ENCODE results near the gene SKOR2.

Gene SKOR2, protein sequence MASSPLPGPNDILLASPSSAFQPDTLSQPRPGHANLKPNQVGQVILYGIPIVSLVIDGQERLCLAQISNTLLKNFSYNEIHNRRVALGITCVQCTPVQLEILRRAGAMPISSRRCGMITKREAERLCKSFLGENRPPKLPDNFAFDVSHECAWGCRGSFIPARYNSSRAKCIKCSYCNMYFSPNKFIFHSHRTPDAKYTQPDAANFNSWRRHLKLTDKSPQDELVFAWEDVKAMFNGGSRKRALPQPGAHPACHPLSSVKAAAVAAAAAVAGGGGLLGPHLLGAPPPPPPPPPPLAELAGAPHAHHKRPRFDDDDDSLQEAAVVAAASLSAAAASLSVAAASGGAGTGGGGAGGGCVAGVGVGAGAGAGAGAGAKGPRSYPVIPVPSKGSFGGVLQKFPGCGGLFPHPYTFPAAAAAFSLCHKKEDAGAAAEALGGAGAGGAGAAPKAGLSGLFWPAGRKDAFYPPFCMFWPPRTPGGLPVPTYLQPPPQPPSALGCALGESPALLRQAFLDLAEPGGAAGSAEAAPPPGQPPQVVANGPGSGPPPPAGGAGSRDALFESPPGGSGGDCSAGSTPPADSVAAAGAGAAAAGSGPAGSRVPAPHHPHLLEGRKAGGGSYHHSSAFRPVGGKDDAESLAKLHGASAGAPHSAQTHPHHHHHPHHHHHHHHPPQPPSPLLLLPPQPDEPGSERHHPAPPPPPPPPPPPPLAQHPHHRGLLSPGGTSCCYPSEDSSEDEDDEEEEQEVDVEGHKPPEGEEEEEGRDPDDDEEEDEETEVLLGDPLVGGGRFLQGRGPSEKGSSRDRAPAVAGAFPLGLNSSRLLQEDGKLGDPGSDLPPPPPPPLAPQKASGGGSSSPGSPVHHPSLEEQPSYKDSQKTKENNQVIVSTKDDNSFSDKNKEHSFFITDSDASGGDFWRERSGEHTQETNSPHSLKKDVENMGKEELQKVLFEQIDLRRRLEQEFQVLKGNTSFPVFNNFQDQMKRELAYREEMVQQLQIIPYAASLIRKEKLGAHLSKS

DNA sequence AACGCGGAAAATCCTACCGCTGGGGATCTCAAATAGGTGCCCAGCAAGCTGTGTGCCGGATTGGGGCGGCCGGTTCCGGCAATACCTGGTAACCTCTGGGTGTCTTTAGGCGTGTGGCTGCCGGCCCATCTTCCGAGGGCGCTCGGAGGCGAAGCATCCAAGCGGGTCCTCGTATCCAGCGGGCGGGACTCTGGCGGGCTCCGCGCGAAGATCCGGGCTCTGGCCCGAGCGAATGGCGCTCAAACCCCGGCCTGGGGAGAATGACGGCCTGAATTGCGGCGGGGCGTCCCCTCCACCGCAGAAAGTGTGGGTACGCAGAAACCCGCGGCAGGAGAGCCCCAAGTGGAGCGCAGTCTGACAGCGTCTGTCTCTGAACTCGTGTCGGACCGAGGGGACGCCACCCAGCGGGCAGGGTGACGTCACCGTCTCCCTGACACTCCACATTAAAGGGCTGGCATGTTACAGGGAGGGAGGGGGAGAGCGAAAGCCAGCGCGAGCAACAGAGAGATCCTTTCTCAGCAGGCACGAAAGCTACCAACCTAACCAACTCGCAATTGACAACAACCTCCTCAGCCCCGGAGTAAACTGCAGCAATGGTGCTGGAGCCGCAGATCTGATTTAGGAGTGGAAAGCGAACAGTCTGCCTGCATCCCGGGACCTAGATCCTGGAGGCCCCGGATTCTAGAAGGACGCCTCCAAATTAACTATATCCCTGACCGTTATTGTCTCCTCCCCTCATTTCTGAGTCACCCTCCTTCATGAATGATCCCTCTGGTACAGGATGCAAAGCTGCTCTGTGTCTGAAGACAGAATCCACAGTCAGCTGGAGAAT is at the start of gene SKOR2:
Gene SKOR2 (minus strand): TSS at position 372 of the 832 bp plus-strand sequence. CDS start 2,477 bp downstream, outside the sequence.
- no peak for DNase-seq (ENCODE audit: low read depth)

DNA sequence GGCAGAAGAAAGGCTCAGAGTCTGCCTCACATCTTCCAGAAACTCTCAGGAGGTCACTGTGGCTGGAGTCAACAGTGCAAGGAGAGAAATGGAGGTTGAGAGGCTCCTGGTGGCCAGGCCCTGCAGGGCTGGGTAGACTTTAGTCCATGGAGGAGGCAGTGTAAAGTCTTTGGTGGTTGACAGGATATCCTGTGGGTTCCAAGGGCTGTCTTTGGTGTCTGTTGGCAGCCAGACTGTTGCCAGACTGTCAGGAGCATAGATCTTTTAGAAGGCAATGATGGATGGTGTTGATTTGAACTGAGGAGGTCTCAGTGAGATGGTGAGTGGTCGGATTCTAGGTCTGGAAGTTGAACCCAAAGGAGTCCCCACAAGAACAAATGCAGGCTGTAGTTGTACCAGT is 45.0 kb upstream of the SKOR2 start:
- DNase-seq (ENCODE audit: low read depth) = no peak

- DNase-seq (ENCODE audit: low read depth) = no peak
These were observed 43.3 kb upstream of the SKOR2 start for GRCh38 chr18:47294801-47295200.

GRCh38 chr18:47288741-47289140 is 37.3 kb upstream of the SKOR2 start:
- no peak for DNase-seq (ENCODE audit: low read depth)

DNA sequence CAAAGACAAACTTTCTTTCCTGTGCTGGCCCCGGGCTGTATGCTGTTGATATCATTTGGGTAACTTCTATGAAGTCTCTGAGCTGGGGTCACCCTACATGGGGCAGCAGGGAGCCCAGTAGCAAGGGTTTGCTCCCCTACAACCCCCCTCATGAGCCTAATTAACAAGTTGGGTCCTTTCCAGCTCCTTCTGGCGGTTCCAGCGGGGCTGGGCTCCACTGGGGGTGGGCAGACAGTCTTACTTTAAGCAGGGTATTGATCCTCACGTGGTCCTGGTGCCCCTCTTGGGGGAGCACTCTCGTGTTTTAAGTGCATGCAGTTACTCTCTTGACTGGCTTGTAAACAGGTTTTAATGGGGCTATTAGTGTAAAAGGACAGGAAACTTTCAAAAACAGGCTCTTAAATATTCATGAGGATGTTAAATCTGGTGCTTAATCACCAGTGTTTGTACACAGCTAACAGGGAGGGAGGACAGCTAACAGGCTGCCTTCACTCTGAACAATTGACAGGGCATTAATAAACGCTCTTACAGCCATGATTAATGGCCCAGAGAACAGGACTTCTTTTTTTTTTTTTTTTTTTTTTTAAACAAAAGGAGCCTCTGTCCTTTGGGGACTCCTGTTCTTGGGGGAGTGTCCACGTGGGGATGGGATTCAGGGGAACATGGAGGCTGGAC is 36.6 kb upstream of the SKOR2 start:
- DNase-seq (ENCODE audit: low read depth) = no peak

DNA sequence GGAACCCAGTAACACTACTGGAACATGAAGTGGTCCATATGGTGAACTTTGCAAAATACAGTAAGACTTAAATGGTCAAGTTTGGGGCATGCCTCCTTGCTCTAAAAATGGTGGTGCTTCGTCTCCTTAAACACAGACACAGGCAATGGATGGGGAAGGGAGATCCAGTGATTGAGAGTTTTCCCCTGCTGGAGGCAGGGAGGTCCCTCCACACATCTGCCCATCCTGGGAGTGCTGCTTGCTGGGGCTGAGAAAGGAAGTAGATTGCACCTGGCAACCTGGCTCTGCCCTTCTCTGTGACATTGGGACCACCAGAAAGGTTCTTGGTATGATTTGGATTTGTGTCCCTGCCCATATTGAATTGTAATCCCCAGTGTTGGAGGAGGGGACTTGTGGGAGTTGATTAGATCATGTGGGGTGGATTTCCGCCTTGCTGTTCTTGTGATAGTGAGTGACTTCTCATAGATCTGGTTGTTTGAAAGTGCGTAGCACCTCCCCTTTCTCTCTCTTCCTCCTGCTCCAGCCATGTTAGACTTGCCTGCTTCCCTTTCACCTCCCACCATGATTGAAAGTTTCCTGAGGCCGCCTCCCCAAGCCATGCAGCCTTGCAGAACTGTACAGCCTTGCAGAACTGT is 35.4 kb upstream of the SKOR2 start:
- DNase-seq (ENCODE audit: low read depth) = no peak

- DNase-seq (ENCODE audit: low read depth) = no peak
These were observed 34.0 kb upstream of the SKOR2 start for GRCh38 chr18:47285456-47285855.

DNA sequence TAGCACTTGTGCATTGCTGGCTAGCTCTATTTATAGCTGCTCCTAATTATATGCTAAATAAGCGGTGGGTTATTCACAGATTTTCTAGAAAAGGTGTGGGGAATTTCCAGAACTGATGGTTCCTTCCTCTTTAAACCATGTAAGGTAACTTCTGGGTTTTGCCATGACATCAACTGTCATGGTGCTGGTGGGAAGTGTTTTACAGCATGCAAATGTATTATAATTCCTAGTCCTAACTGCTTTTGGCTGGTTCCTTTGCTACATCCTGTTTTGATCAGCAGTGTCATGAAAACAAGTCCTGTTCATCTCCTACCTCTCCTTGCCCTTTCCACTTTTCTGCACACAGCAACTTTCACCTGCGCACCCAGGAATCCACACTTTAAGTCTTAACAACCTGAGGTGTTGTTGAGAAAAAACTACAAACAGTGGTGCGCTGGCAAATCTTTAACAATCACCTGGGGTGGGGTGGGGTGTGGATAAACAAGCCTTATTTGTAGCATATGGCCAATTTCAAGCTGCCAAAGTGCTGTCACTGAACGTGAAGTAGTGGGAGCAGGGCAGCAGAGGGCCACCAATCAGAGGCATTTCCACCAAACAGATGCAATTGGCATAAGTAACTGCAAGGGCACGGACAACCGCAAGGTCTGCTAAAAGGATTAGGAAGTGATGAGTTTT is 33.4 kb upstream of the SKOR2 start:
- no peak for DNase-seq (ENCODE audit: low read depth)

- DNase-seq (ENCODE audit: low read depth) = no peak
These were observed 32.0 kb upstream of the SKOR2 start for GRCh38 chr18:47283476-47283875.

DNA sequence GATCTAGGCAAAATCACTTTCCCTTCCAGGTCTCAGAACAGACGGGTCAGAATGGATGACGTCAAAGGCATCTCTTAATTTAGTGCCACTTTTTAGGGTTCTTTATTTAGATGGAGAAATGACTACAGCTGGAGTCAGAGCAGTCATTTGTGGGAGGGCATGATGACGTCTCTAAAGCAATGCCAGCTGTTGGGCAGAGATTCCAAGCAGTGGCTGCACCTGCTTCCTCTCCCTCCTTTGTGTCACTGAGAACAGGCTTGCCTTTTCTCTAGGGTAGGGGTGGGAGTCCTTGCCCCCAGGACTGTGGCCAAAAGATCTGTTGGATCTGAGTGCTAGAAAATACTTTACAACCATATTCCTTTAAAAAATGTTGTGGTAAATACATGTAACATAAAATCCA is 28.7 kb upstream of the SKOR2 start:
- DNase-seq (ENCODE audit: low read depth) = no peak

DNA sequence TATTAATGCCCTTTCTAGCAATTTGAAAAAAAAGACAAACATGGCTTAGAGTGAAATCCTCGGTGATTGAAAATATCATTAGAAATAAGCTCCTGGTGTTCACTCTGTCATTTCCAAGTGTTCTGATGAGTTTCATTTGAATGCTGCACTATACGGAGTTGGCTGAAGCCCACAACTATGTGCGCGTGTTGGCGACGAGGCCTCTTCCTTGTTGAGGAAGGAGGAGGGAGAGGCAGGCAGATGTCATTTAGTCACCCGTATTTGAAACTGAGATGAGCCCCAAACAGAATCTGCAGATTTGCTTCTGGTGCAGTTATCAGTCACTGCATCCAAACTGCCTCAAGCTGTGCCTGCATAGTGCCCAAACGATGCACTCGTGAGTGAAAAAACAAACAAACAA is 23.5 kb upstream of the SKOR2 start:
- no peak for DNase-seq (ENCODE audit: low read depth)

DNA sequence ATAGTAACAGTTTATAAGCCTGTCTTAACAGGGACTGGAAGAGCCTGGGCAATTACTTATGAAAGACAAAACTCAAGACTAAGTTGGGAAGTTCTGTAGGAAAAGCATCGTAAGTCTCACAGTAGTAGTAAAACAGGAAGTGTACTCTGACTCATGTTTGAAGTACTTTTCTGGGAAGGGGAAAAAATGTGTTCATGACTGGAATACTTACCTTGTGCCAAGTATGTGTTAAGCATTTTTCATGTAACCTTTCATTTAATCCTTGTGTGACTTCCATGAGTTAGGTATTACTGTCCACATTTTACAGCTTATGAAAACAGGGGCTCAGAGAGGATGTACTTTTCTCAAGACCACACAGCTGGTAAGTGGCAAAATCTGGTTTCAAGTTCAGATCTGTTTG is 13.7 kb upstream of the SKOR2 start:
- no peak for DNase-seq (ENCODE audit: low read depth)

- no peak for DNase-seq (ENCODE audit: low read depth)
These were observed 12.8 kb upstream of the SKOR2 start for GRCh38 chr18:47264308-47264700.

GRCh38 chr18:47263430-47264307 is 12.2 kb upstream of the SKOR2 start:
- no peak for DNase-seq (ENCODE audit: low read depth)

DNA sequence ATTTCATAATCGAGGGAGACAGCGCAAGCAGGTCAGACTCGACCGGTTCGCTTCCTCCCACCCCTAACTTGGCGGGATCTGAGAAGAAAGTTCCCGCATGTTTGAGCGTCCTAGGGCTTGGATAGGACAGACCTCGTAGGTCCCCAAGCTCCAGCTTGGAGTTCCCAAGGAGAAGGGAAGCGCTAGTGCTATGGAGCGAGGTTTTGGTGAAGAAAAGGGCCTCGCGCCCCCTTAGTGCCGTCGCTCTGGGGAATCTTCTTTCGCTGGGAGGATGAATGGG is 11.6 kb upstream of the SKOR2 start:
- DNase-seq (ENCODE audit: low read depth) = no peak

GRCh38 chr18:47262301-47263149 is 11.1 kb upstream of the SKOR2 start:
- DNase-seq (ENCODE audit: low read depth) = no peak

- no peak for DNase-seq (ENCODE audit: low read depth)
These were observed 10.4 kb upstream of the SKOR2 start for GRCh38 chr18:47261902-47262300.

DNA sequence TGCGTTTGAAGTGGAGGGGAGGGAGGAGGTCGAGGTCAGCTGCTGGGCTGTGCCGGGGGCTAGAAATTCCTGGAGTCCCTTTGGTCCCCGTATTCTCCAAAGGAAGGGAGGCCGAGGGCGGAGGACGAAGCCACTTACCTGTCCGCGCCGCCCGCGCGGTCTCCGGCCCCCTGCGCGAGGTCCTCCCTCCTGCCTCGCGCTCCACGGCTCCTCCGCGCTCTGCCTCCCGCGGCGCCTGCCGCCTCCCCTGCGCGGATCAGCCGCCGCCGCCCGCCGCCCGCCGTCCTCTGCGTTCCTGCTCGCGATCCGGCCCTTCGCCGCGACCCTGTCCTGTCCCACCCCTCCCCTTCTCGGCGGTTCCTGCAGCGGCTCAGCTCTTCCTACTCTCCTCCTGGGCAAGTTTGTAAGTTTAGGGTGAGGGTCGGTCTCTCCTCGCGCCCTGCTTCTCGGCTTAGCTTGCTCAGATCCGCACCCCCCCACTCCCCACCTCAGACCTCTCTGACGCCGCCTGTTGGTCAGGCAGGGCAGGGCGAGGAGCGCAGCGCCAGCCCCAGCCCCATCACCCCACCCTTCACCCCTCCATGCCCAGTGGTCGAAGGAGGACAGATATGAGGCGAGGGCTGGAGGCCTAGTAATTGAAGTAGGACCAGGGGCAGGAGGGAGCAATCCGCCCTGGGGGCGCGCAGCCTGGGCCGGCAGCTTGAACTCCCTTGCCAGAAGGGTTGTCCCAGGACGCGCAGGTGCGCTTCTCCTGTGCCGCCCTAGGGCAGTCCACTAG is 9.7 kb upstream of the SKOR2 start:
- no peak for DNase-seq (ENCODE audit: low read depth)
